Head of caudate nucleus (tissue), 42 donors: ENCODE results near the gene MSL1.

Experiments used
- DNase-seq, 42 donors: peaks; one replicate each; pipeline versions ENCODE4 v3.0.0 to v3.0.0-alpha.2; 2020 to 2021; ENCODE audit warnings: mixed read lengths in 7 of 42
- intact Hi-C: fragments of 100-400 bp; cut with DNase I; formaldehyde crosslinking; loops from one replicate; pipeline ENCODE4 v1.15.0; 2022

MSL1 gene, protein sequence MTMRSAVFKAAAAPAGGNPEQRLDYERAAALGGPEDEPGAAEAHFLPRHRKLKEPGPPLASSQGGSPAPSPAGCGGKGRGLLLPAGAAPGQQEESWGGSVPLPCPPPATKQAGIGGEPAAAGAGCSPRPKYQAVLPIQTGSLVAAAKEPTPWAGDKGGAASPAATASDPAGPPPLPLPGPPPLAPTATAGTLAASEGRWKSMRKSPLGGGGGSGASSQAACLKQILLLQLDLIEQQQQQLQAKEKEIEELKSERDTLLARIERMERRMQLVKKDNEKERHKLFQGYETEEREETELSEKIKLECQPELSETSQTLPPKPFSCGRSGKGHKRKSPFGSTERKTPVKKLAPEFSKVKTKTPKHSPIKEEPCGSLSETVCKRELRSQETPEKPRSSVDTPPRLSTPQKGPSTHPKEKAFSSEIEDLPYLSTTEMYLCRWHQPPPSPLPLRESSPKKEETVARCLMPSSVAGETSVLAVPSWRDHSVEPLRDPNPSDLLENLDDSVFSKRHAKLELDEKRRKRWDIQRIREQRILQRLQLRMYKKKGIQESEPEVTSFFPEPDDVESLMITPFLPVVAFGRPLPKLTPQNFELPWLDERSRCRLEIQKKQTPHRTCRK

GRCh38 chr17:40121181-40122135 lies at the start of gene MSL1:
Gene MSL1 (plus strand): TSS chr17:40121971. CDS start chr17:40122613, 642 bp downstream.
- peak; percentile 66 to 96 (median 92) for DNase-seq
- intact Hi-C loops = loop anchor here (1.0 kb wide), 1 partner anchor 19 kb away; the partner anchor contains the start of gene CASC3

DNA sequence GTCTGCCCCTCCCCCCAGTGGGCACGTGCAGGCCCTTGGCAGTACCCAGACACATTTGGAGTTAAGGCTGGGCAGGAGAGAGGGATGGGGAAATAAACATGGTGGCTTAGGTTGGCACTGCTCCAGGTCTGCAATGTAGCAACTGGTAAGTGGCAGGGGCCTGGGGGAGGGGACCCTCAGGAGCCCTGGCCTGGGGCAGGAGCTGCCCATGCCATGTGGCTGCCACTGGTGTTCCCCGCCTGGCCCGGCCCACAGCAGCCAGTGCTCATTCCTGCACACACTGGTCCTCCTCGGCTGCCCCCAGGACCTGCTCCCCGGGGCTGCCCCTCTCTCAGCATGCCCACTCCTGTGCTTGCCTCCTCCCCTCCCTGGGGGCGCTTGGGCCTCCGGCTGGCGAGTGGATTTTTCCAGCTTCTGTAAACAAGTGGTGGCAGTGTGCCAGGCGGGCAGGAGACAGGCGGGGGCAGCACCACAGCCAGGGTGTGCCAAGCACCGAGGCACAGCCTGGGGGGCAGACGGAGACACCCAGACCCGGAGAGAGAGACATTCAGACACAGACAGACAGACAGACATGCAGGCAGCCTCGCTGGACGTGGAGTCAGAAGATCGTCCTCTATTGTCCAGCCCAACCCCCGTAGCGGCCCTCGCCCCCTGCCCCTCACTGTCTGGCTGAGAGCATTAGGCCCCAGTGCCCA lies 49.6 kb upstream of the MSL1 start:
- peak; percentile 90 to 99 (median 95) for DNase-seq
- intact Hi-C loops = loop anchor here (5.0 kb wide), 1 partner anchor 35 kb away; no protein-coding TSS in a partner anchor

DNA sequence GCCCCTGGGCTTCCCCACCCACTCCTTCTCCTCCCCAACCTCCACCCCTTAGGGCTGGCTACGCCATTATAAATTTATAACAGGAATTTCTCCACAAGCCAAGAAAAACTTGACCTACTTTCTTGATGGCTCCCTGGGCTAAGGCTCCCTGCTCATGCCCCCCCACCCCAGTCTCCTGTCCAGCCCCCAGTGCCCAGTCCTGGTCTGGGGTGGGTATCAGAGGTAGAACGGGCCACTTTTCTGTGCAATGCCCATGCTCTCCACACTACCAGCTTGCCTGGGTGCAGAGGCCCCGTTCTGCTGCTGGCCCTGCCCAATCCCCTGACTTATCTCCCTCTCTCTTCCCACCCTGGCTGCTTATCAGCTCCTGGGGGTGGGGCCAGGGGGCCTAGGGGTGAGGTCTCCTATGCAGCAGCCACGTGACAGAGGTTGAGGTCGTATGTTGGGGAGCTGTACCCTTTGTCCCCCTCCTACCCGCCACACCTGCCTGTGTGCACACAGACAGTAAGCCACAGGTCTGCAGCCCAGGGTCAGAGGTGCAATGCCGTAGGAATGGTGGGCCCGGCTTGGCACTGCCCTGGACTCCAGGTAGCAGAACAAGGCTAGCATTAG lies 48.9 kb upstream of the MSL1 start:
- intact Hi-C loops = loop anchor here (5.0 kb wide), 1 partner anchor 34 kb away; no protein-coding TSS in a partner anchor
- DNase-seq = peak in 6 of 42 donors; percentile 23 to 51 (median 38)

DNA sequence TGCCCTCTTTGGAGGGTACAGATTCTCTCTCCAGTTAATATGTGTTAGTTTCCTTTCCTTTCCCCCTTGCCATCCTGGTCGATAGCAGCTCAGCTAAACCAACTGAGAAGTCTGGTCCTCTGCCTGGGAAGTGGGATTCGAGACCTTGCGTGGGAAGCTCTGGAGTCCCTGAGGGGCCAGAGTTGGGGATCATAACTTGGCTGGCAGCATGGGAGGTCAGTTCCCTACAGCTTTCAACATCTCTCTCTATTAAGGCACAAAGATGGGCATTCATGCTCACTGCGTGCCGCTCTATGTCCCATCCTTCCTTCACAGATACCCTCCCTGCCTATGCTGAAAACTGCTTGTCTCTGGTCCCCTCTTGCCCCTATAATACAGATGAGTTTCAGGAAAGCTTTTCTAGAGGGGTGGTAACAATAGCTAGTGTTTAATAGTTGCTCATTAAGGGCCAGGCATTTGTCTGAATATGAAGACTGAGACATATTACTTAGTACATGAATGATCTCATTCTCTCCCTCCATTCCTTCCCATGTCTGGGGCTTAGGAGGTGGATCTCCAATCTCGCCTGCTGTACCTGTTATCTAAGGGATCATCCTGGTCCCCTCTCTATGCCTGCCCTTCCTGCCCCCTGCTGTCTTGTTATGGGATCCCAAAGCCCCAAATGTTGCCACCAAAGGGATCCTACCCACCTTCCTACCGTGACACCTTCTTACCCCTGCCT lies 48.2 kb upstream of the MSL1 start:
- DNase-seq = peak in 11 of 42 donors; percentile 23 to 62 (median 44)
- intact Hi-C loops = loop anchor here (5.0 kb wide), 1 partner anchor 34 kb away; no protein-coding TSS in a partner anchor

- no peak for DNase-seq
- intact Hi-C loops = loop anchor here (5.0 kb wide), 1 partner anchor 33 kb away; no protein-coding TSS in a partner anchor
These were observed 47.6 kb upstream of the MSL1 start for GRCh38 chr17:40074175-40074512.

GRCh38 chr17:40074871-40075200 lies 46.9 kb upstream of the MSL1 start:
- DNase-seq = no peak
- intact Hi-C loops = loop anchor here (5.0 kb wide), 1 partner anchor 32 kb away; no protein-coding TSS in a partner anchor

- peak; percentile 69 to 94 (median 84) for DNase-seq
- intact Hi-C loops = no loop called here
These were observed 46.4 kb upstream of the MSL1 start for GRCh38 chr17:40075201-40075941.

- intact Hi-C loops = no loop called here
- DNase-seq = peak in 1 of 42 donors; percentile 1
These were observed 45.8 kb upstream of the MSL1 start for GRCh38 chr17:40075942-40076498.

GRCh38 chr17:40076591-40076990 lies 45.2 kb upstream of the MSL1 start:
- intact Hi-C loops = no loop called here
- no peak for DNase-seq

DNA sequence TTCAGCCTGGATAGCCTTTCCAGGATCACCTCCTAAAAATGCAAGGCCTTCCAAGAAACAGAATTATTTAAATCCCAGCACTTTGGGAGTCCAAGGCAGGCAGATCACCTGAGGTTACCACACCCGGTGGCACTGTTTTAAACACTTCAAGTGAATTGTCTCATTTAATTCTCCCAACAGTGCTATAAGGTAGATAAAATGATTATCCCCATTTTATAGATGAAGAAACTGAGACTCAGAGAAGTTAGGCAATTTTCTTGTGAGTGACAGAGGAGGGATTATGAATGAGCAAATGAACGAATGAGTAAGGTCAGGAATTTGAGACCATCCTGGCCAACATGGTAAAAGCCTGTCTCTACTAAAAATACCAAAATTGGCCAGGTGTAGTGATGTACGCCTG lies 42.2 kb upstream of the MSL1 start:
- no peak for DNase-seq
- intact Hi-C loops = no loop called here

- no peak for DNase-seq
- intact Hi-C loops = loop anchor here (10.0 kb wide), 1 partner anchor 70 kb away; the partner anchor contains the start of gene CSF3
These were observed 37.3 kb upstream of the MSL1 start for GRCh38 chr17:40084477-40084876.

DNA sequence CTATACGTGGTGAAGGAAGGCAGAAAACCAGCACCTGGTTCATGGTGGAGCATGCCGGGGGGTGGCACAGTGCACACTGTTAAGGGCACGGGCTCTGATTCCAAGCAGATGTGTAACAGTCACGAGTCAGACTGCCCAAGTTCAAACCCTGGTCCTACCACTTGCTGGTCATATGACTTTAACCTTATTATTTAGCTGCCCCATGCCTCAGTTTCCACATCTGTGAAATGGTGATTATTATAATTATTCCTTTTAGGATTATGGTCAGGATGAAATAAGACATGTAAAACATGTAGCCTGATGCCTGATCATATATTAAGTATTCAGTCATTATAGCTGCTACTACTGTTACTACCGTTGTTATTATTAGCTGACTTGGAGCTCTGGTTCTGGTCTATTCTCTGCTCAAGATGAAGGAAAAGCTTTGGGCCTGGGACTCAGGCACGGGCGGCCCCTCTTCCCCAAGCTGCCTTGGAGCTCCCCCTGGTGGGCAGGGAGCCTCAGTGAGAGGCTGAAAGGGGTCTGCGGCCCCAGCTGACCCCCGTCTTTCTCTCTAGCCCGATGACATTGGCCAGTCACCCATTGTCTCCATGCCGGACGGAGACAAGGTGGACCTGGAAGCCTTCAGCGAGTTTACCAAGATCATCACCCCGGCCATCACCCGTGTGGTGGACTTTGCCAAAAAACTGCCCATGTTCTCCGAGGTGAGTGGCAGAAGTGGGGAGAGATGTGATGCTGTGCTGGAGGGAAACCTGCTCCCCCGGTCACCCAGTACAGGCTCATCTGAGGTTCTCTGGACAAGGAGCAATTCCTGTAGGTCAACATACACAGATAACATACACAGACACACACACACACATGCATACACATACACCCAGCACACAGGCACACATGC lies 35.4 kb upstream of the MSL1 start:
- intact Hi-C loops = loop anchor here (10.0 kb wide), 1 partner anchor 72 kb away; the partner anchor contains the start of gene CSF3
- peak in 21 of 42 donors; percentile 14 to 87 (median 66) for DNase-seq

GRCh38 chr17:40087049-40087794 lies 34.5 kb upstream of the MSL1 start:
- intact Hi-C loops = loop anchor here (10.0 kb wide), 1 partner anchor 72 kb away; the partner anchor contains the start of gene CSF3
- no peak for DNase-seq

DNA sequence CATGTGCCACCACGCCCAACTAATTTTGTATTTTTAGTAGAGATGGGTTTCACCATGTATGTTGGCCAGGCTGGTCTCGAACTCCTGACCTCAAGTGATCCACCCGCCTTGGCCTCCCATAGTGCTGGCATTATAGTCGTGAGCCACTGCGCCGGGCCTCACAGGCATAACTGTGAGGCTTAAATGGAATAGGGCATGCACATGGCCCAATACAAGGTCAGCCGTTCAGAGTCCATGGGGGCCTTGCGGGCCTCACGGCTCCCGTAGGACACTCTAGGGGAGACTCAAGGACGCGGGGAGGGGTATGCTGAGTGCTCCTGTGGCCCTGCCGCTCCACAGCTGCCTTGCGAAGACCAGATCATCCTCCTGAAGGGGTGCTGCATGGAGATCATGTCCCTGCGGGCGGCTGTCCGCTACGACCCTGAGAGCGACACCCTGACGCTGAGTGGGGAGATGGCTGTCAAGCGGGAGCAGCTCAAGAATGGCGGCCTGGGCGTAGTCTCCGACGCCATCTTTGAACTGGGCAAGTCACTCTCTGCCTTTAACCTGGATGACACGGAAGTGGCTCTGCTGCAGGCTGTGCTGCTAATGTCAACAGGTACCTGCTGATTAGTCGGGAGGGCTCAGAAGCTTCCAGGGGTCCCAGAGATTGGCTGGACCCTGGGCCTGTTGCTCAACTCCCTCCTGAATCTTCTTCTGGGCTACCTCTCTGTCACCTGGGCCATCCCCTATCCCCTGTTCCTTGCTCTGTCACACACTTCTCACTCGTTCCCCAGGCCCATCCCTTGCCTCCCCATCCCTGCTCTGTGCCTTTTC lies 33.7 kb upstream of the MSL1 start:
- intact Hi-C loops = loop anchor here (10.0 kb wide), 1 partner anchor 73 kb away; the partner anchor contains the start of gene CSF3
- DNase-seq = no peak
